ENCODE data around the gene GJC3. TPM values are rescaled to one million over a fixed set of nuclear protein-coding genes. Genes with fewer than 3 reads are reported as not detected.
"Not testable (repeated sequence)": the region's sequence is repeated elsewhere in the genome, so short reads cannot be mapped to it uniquely, and the experiment has no call there.

GJC3 gene
- total RNA-seq, 4 donors from 2014 or later = not detected

DNA sequence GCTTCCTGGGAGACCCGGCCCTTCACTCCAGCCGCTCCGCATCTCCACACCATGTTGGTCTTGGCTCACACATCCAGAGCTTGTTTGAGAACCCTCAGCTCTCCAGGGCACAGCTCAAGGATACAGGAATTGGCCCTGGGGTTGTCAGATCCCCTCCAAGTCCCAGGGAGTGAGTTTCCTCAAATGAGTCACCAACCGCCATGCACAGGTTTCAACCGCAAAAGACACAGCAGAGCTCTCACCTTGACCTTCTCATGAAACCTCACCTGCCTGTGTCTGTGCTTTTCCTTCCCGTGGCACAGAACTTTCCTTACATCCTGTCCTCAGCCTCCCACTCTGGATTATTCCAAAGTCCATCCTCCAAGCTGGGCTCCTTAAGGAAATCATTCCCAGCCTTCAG is 25.8 kb upstream of the GJC3 start:
- H3K4me3 ChIP-seq = no peak overlapping the region
- H3K27me3 ChIP-seq = no peaks in the 10 kb centered on the region
- in situ Hi-C loops (cut with MboI; ENCODE audit: low pct_ligation_motif_present in 1 of 4, low pct_unique_long_range_greater_than_20kb in 1 of 4, low sequenced_read_pairs in 3 of 4) = no loop called here
- no peak for DNase-seq
- no peaks in the 10 kb centered on the region for H3K4me1 ChIP-seq
- H3K9me3 ChIP-seq = no peaks in the 10 kb centered on the region
- no peak overlapping the region for H3K27ac ChIP-seq
- 66 to 75% methylated on average over 3 to 6 of the region's 6 CpGs for WGBS, 2 donors (ENCODE audit: low coverage in 1 of 2)
- intact Hi-C loops (cut with DNase I; ENCODE audit: low total_unique reads) = no loop called here
- no peaks in the 10 kb centered on the region for H3K36me3 ChIP-seq
- TF ChIP-seq POLR2A (IDR thresholded peaks at IDR 0.05) (no peak), CTCF (IDR thresholded peaks at IDR 0.05) (no peak), EP300 (IDR thresholded peaks at IDR 0.05; ENCODE audit: low read depth) (no peak), POLR2AphosphoS5 (IDR thresholded peaks at IDR 0.05) (no peak)

- intact Hi-C loops (cut with DNase I; ENCODE audit: low total_unique reads); H3K4me1 ChIP-seq; in situ Hi-C loops (cut with MboI; ENCODE audit: low pct_ligation_motif_present in 1 of 4, low pct_unique_long_range_greater_than_20kb in 1 of 4, low sequenced_read_pairs in 3 of 4); H3K27ac ChIP-seq; H3K27me3 ChIP-seq; DNase-seq; H3K9me3 ChIP-seq; H3K36me3 ChIP-seq; H3K4me3 ChIP-seq: not testable (repeated sequence)
- 90 to 92% methylated on average over 4 to 7 of the region's 7 CpGs for WGBS, 2 donors (ENCODE audit: low coverage in 1 of 2)
Observed at GRCh38 chr7:99954643-99955042, 25.2 kb upstream of the GJC3 start.

DNA sequence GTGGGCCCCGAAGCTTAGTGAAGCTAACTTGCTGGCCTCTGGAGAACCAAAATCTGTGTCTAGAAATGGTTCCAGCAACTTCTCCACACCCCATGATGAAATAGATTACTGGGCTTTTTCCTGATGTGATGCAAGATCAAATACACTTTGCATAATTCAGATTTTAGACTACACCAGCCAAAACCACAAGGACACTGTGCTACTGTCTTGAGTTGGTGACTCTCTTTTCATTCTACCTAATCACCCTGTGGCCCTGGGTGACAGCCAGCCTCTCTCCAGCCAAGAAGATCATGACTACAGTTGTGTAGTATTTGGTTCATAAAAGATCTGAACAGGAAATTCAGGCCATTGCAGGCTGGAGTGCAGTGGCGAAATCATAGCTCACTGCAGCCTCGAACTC is 24.2 kb upstream of the GJC3 start:
- in situ Hi-C loops (cut with MboI; ENCODE audit: low pct_ligation_motif_present in 1 of 4, low pct_unique_long_range_greater_than_20kb in 1 of 4, low sequenced_read_pairs in 3 of 4) = no loop called here
- Histone ChIP-seq H3K9me3 (no peaks in the 10 kb centered on the region), H3K4me1 (no peaks in the 10 kb centered on the region), H3K27me3 (no peaks in the 10 kb centered on the region), H3K4me3 (no peak overlapping the region), H3K36me3 (no peaks in the 10 kb centered on the region), H3K27ac (no peak overlapping the region)
- 80% methylated on average over 3 of the region's 3 CpGs; no CpG with 5 or more reads in 1 of the 2 donors for WGBS, 2 donors (ENCODE audit: low coverage in 1 of 2)
- TF ChIP-seq POLR2A (IDR thresholded peaks at IDR 0.05) (no peak), POLR2AphosphoS5 (IDR thresholded peaks at IDR 0.05) (no peak), CTCF (IDR thresholded peaks at IDR 0.05) (no peak), EP300 (IDR thresholded peaks at IDR 0.05; ENCODE audit: low read depth) (no peak)
- no peak for DNase-seq
- intact Hi-C loops (cut with DNase I; ENCODE audit: low total_unique reads) = no loop called here

DNA sequence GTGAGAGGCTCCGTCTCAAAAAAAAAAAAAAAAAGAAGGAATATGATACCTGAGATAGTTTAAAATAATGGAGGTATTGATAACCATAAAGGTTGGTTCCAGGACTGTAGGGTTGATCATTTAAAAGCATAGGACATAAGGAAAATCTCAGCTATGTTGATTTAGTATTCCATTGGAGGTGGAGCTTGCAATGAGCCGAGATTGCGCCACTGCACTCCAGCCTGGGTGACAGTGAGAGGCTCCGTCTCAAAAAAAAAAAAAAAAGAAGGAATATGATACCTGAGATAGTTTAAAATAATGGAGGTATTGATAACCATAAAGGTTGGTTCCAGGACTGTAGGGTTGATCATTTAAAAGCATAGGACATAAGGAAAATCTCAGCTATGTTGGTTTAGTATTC is 23.2 kb upstream of the GJC3 start:
- H3K27me3 ChIP-seq; intact Hi-C loops (cut with DNase I; ENCODE audit: low total_unique reads); H3K4me1 ChIP-seq; H3K4me3 ChIP-seq; in situ Hi-C loops (cut with MboI; ENCODE audit: low pct_ligation_motif_present in 1 of 4, low pct_unique_long_range_greater_than_20kb in 1 of 4, low sequenced_read_pairs in 3 of 4); H3K36me3 ChIP-seq; H3K27ac ChIP-seq; H3K9me3 ChIP-seq; DNase-seq: not testable (repeated sequence)
- WGBS, 2 donors (ENCODE audit: low coverage in 1 of 2) = 70% methylated on average over 4 of the region's 4 CpGs; no CpG with 5 or more reads in 1 of the 2 donors

GRCh38 chr7:99950819-99951218 is 21.4 kb upstream of the GJC3 start:
- intact Hi-C loops (cut with DNase I; ENCODE audit: low total_unique reads); H3K4me1 ChIP-seq; H3K27me3 ChIP-seq; H3K4me3 ChIP-seq; H3K9me3 ChIP-seq; in situ Hi-C loops (cut with MboI; ENCODE audit: low pct_ligation_motif_present in 1 of 4, low pct_unique_long_range_greater_than_20kb in 1 of 4, low sequenced_read_pairs in 3 of 4); H3K27ac ChIP-seq; DNase-seq; H3K36me3 ChIP-seq: not testable (repeated sequence)
- 87% methylated on average over 6 of the region's 6 CpGs; no CpG with 5 or more reads in 1 of the 2 donors for WGBS, 2 donors (ENCODE audit: low coverage in 1 of 2)

DNA sequence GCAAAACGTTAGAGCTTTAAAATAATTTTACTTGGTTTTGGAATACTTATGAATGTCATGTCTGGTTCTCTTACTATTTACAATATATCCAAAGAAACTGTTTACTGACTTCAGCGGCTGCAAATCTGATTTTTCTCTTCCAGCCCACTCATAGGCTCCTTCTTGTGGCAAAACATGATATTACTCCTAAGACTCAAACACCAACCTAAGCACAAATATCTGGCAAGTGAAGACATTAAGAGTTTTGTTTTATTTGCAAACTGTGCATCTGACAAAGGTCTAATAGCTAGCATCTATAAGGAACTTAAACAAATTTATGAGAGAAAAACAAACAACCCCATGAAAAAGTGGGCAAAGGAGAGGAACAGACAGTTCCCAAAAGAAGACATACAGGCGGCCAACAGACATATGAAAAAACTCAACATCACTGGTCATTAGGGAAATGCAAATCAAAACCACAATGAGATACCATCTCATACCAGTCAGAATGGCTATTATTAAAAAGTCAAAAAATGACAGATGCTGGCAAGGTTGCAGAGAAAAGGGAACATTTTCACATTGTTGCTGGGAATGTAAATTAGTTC is 20.3 kb upstream of the GJC3 start:
- H3K27ac ChIP-seq = no peak overlapping the region
- in situ Hi-C loops (cut with MboI; ENCODE audit: low pct_ligation_motif_present in 1 of 4, low pct_unique_long_range_greater_than_20kb in 1 of 4, low sequenced_read_pairs in 3 of 4) = no loop called here
- TF ChIP-seq EP300 (IDR thresholded peaks at IDR 0.05; ENCODE audit: low read depth) (no peak), CTCF (IDR thresholded peaks at IDR 0.05) (peak in 2 of 5 experiments; percentile 19 to 20), POLR2AphosphoS5 (IDR thresholded peaks at IDR 0.05) (no peak), POLR2A (IDR thresholded peaks at IDR 0.05) (no peak)

More for the DNA sequence above, 20.3 kb upstream of the GJC3 start:
- H3K4me3 ChIP-seq = no peak overlapping the region
- H3K36me3 ChIP-seq = no peaks in the 10 kb centered on the region
- no peaks in the 10 kb centered on the region for H3K27me3 ChIP-seq
- no peaks in the 10 kb centered on the region for H3K4me1 ChIP-seq
- DNase-seq = no peak
- H3K9me3 ChIP-seq = no peaks in the 10 kb centered on the region
- 50 to 53% methylated on average over 3 of the region's 3 CpGs for WGBS, 2 donors (ENCODE audit: low coverage in 1 of 2)
- intact Hi-C loops (cut with DNase I; ENCODE audit: low total_unique reads) = no loop called here

Data from transverse colon (tissue), 4 donors.